T-cell (primary cell): ENCODE data around the gene ITGAE. TPM values are rescaled to one million over a fixed set of nuclear protein-coding genes. Genes with fewer than 3 reads are reported as not detected.

Experiments used
- ATAC-seq, 4 experiments: fragments of 200-7000 bp in 3 of 4; fragments of 150-1000 bp in 1 of 4; cut with Tn5 transposase; replicated peaks in 1 of 4; 1 replicate in 3 of 4; 2 replicates in 1 of 4; pipeline ENCODE4 v1.10.0; 2021; ENCODE audit warnings: moderate library complexity in 3 of 4, mild to moderate bottlenecking in 2 of 4, moderate number of reproducible peaks in 1 of 4
- CTCF ChIA-PET, 2 donors: fragments of 300-600 bp; sonication (Branson Sonifier 250); formaldehyde crosslinking; loops; one replicate each; lab custom pipeline; 2022; ENCODE audit warnings: antibody characterized with exemption in 2 of 2; lab: Charles Lee
- POLR2A ChIA-PET, 2 donors: fragments of 300-600 bp; sonication (Branson Sonifier 250); formaldehyde crosslinking; loops; one replicate each; lab custom pipeline; 2022; ENCODE audit warnings: antibody characterized with exemption in 2 of 2; lab: Charles Lee
- DNase-seq, 35 experiments: peaks; one replicate each; pipeline versions ENCODE4 v3.0.0 to v3.0.0-alpha.2; 2013 to 2023
- H3K27ac ChIP-seq: one replicate; pipeline ENCODE4 v1.5.1; 2013; ENCODE audit warnings: low read length
- H3K27me3 ChIP-seq, 2 experiments: replicated peaks in 1 of 2; 1 replicate in 1 of 2; 2 replicates in 1 of 2; pipeline versions ENCODE4 v1.6.1 to v1.7.0; 2013; ENCODE audit warnings: low read length in 1 of 2, mixed read lengths in 1 of 2; ENCODE audit not compliant: control insufficient read depth in 2 of 2, insufficient read depth in 2 of 2; ENCODE audit errors: extremely low read depth in 1 of 2
- H3K36me3 ChIP-seq, 2 donors: 1 replicate in 1 of 2; 2 replicates in 1 of 2; pipeline versions ENCODE4 v1.6.1 to v1.7.0; 2013; ENCODE audit warnings: low read length in 1 of 2; ENCODE audit not compliant: control insufficient read depth in 2 of 2, insufficient read depth in 1 of 2; ENCODE audit errors: extremely low read depth in 1 of 2
- H3K4me1 ChIP-seq, 2 experiments: 1 replicate in 1 of 2; 2 replicates in 1 of 2; pipeline versions ENCODE4 v1.6.1 to v1.7.0; 2013; ENCODE audit warnings: low read length in 2 of 2, mixed read lengths in 1 of 2; ENCODE audit not compliant: insufficient read depth in 2 of 2, control insufficient read depth in 1 of 2; ENCODE audit errors: extremely low read depth in 1 of 2
- H3K4me3 ChIP-seq, 2 donors: 1 replicate in 1 of 2; 2 replicates in 1 of 2; pipeline versions ENCODE4 v1.5.1 to v1.7.0; 2013; ENCODE audit warnings: mild to moderate bottlenecking in 2 of 2, low read length in 1 of 2, moderate library complexity in 1 of 2; ENCODE audit not compliant: control insufficient read depth in 1 of 2; ENCODE audit errors: extremely low read depth in 1 of 2
- H3K9me3 ChIP-seq: 2 replicates; pipeline ENCODE4 v1.7.0; 2013
- H3K27ac Mint-ChIP-seq, 2 donors: one replicate each; pipeline ENCODE4 v1.8.0; 2020 to 2021; ENCODE audit warnings: mild to moderate bottlenecking in 2 of 2, mixed read lengths in 2 of 2
- H3K27me3 Mint-ChIP-seq, 2 donors: one replicate each; pipeline ENCODE4 v1.8.0; 2021 to 2022; ENCODE audit warnings: mixed read lengths in 2 of 2
- H3K36me3 Mint-ChIP-seq: one replicate; pipeline ENCODE4 v1.8.0; 2021; ENCODE audit warnings: mixed read lengths
- H3K4me1 Mint-ChIP-seq, 3 donors: one replicate each; pipeline ENCODE4 v1.8.0; 2020 to 2022; ENCODE audit warnings: mixed read lengths in 3 of 3, mild to moderate bottlenecking in 1 of 3
- H3K4me3 Mint-ChIP-seq, 3 donors: one replicate each; pipeline ENCODE4 v1.8.0; 2020 to 2022; ENCODE audit warnings: mild to moderate bottlenecking in 3 of 3, mixed read lengths in 3 of 3, moderate library complexity in 3 of 3
- H3K9me3 Mint-ChIP-seq, 3 donors: one replicate each; pipeline ENCODE4 v1.8.0; 2020 to 2022; ENCODE audit warnings: mixed read lengths in 3 of 3
- WGBS: methylation state at CpG from one replicate; pipeline ENCODE4 v1.1.5; 2013; ENCODE audit warnings: missing lambda C conversion rate; ENCODE audit not compliant: insufficient coverage; 5-methylcytosine and 5-hydroxymethylcytosine counted together
- total RNA-seq, 35 experiments: library from RNA in 6 of 35; stranded (reverse) in 6 of 35; fragments of 120-200 nt in 1 of 35; gene quantifications; one replicate each; pipeline versions ENCODE4 v1.2.1 to v1.2.4 and lab custom pipeline; 2013 to 2026

ITGAE gene
- total RNA-seq, 5 donors from 2014 or later (not counting 1 experiment from before 2014, with no cell fraction given): 13.0 to 40.0 (median 25.2) TPM

DNA sequence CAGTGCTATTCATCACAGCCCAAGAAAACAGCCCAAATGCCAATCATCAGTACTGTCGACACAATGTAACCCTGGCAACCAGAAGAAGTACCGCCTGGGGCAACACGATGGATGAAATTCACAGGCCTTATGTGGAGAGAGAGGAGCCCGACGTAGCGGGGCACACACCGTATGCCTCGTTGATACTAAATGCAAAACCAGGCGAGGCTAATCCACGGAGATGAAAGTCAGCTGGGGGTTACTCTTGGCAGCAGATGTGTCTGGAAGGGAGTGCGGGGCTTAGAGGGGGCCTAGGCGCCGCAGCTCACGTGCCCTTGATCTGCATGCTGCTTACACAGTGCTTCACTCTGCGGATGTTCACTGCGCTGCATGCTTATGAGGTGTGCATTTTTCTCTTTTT lies 29.8 kb downstream of the ITGAE start:
- CTCF ChIA-PET: no interaction called here
- no peaks in the 10 kb centered on the region for H3K9me3 ChIP-seq
- Mint-ChIP-seq H3K9me3 (no peaks in the 10 kb centered on the region), H3K27me3 (no peaks in the 10 kb centered on the region), H3K4me3 (peak overlapping the region in 1 of 3 donors; percentile 58), H3K27ac (peak overlapping the region; percentile 7 to 83), H3K36me3 (no peaks in the 10 kb centered on the region), H3K4me1 (peaks cover 49 to 59% (median 55%) of the 10 kb centered on the region in 3 donors)
- 68% methylated on average over 11 of the region's 16 CpGs for WGBS
- H3K36me3 ChIP-seq: no peaks in the 10 kb centered on the region
- H3K4me3 ChIP-seq: no peak overlapping the region
- no peaks in the 10 kb centered on the region for H3K27me3 ChIP-seq
- POLR2A ChIA-PET: no interaction called here
- ATAC-seq (peak; percentile 48 to 70 (median 53)), DNase-seq (peak in 13 of 35 experiments; percentile 11 to 55 (median 34))
- peaks cover 18 to 65% of the 10 kb centered on the region in 2 experiments for H3K4me1 ChIP-seq
- peak overlapping the region; percentile 62 for H3K27ac ChIP-seq

DNA sequence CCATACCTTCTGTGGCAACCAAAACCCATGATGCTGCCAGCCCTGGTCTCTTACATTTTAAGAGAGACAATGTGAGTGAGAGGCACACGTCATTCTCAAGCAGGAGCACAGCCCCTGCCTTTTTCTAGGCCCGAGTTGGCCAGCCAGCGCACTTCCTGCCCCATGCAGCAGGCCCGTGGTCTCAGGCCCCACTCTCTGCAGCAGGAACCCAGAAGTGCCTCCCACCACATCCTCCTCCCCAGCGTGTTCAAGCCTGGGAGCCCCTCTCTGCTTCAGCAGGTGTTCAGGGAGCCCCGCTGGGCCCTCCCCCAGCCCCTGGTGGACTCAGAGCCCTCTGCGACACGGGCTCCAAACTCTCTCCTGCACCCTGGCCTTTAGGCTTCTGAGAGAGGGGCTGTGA lies 30.5 kb downstream of the ITGAE start:
- Histone ChIP-seq H3K4me1 (peaks cover 22 to 72% of the 10 kb centered on the region in 2 experiments), H3K36me3 (no peaks in the 10 kb centered on the region), H3K27ac (peak overlapping the region; percentile 62), H3K9me3 (no peaks in the 10 kb centered on the region), H3K4me3 (no peak overlapping the region), H3K27me3 (no peaks in the 10 kb centered on the region)
- POLR2A ChIA-PET: interaction anchor here in 1 of 2 donors (0.7 kb wide), 1 partner anchor 93 kb away, joined by 6 read pairs; no protein-coding TSS in a partner anchor
- Mint-ChIP-seq H3K4me1 (peaks cover 56 to 66% (median 61%) of the 10 kb centered on the region in 3 donors), H3K27ac (peak overlapping the region; percentile 49 to 83), H3K4me3 (peak overlapping the region in 1 of 3 donors; percentile 58), H3K36me3 (no peaks in the 10 kb centered on the region), H3K27me3 (no peaks in the 10 kb centered on the region), H3K9me3 (no peaks in the 10 kb centered on the region)
- ATAC-seq (peak; percentile 56 to 76 (median 74)), DNase-seq (peak; percentile 23 to 75 (median 55))
- WGBS: 23% methylated on average over 4 of the region's 8 CpGs
- CTCF ChIA-PET: no interaction called here

- Mint-ChIP-seq H3K9me3 (no peaks in the 10 kb centered on the region), H3K4me3 (peak overlapping the region in 1 of 3 donors; percentile 58)
- POLR2A ChIA-PET: no interaction called here
Observed at GRCh38 chr17:3768769-3769168, 32.2 kb downstream of the ITGAE start.

DNA sequence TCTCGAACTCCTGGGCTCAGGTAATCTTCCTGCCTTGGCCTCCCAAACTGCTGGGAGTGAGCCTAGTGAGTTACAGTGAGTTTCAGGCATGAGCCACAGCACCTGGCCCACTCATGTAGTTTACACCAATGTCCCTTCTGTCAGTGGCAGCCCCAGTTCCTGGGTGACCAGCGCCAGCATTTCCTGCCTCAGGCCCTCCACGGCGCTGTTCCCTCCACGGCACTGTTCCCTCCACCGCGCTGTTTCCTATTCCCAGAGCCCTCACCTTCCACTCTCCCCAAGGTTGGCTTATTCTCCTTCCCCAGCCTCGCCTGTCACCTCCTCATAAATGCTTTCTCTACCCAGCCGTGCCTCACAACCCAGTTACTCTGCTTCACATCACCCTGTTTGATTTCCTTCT lies 32.6 kb downstream of the ITGAE start:
- H3K9me3 Mint-ChIP-seq: no peaks in the 10 kb centered on the region
- Histone ChIP-seq H3K27me3 (no peaks in the 10 kb centered on the region), H3K4me3 (no peak overlapping the region), H3K9me3 (no peaks in the 10 kb centered on the region), H3K36me3 (no peaks in the 10 kb centered on the region), H3K27ac (no peak overlapping the region), H3K4me1 (peaks cover 25 to 93% of the 10 kb centered on the region in 2 experiments)
- no peaks in the 10 kb centered on the region for H3K27me3 Mint-ChIP-seq
- H3K4me1 Mint-ChIP-seq: peaks cover 69 to 81% (median 73%) of the 10 kb centered on the region in 3 donors
- H3K27ac Mint-ChIP-seq: peak overlapping the region in 1 of 2 donors; percentile 80
- DNase-seq (no peak), ATAC-seq (no peak)
- 92% methylated on average over 8 of the region's 9 CpGs for WGBS
- CTCF ChIA-PET: interaction anchor here in 1 of 2 donors (0.6 kb wide), 1 partner anchor 976 kb away, joined by 3 read pairs; no protein-coding TSS in a partner anchor
- peak overlapping the region in 1 of 3 donors; percentile 58 for H3K4me3 Mint-ChIP-seq
- POLR2A ChIA-PET: no interaction called here
- H3K36me3 Mint-ChIP-seq: no peaks in the 10 kb centered on the region

More at GRCh38 chr17:3768769-3769168, 32.2 kb downstream of the ITGAE start:
- 53% methylated on average over 2 of the region's 8 CpGs for WGBS
- no peaks in the 10 kb centered on the region for H3K27me3 Mint-ChIP-seq
- no peaks in the 10 kb centered on the region for H3K9me3 ChIP-seq
- CTCF ChIA-PET: interaction anchor here in 1 of 2 donors (0.6 to 1.6 kb wide), 2 partner anchors 31 to 47 kb away, joined by 3 to 6 read pairs; no protein-coding TSS in a partner anchor
- H3K27ac Mint-ChIP-seq: peak overlapping the region in 1 of 2 donors; percentile 80
- no peaks in the 10 kb centered on the region for H3K27me3 ChIP-seq
- peaks cover 69 to 78% (median 69%) of the 10 kb centered on the region in 3 donors for H3K4me1 Mint-ChIP-seq
- DNase-seq (no peak), ATAC-seq (no peak)
- no peaks in the 10 kb centered on the region for H3K36me3 ChIP-seq
- H3K4me3 ChIP-seq: no peak overlapping the region
- no peak overlapping the region for H3K27ac ChIP-seq
- H3K4me1 ChIP-seq: peaks cover 25 to 88% of the 10 kb centered on the region in 2 experiments
- no peaks in the 10 kb centered on the region for H3K36me3 Mint-ChIP-seq

GRCh38 chr17:3766779-3767178 lies 34.2 kb downstream of the ITGAE start:
- Histone ChIP-seq H3K9me3 (no peaks in the 10 kb centered on the region), H3K27ac (no peak overlapping the region), H3K4me3 (no peak overlapping the region), H3K27me3 (no peaks in the 10 kb centered on the region), H3K36me3 (no peaks in the 10 kb centered on the region), H3K4me1 (peaks cover 21 to 99% of the 10 kb centered on the region in 2 experiments)
- WGBS: 45% methylated on average over 7 of the region's 8 CpGs
- no peaks in the 10 kb centered on the region for H3K36me3 Mint-ChIP-seq
- CTCF ChIA-PET: interaction anchor here in 1 of 2 donors (0.7 kb wide), 1 partner anchor 69 kb away, joined by 4 read pairs; no protein-coding TSS in a partner anchor
- ATAC-seq: no peak
- H3K9me3 Mint-ChIP-seq: no peaks in the 10 kb centered on the region
- peak overlapping the region in 1 of 3 donors; percentile 60 for H3K4me3 Mint-ChIP-seq
- H3K27ac Mint-ChIP-seq: peak overlapping the region; percentile 41 to 77
- peaks cover 58 to 77% (median 71%) of the 10 kb centered on the region in 3 donors for H3K4me1 Mint-ChIP-seq
- POLR2A ChIA-PET: no interaction called here
- H3K27me3 Mint-ChIP-seq: no peaks in the 10 kb centered on the region
- DNase-seq: peak in 21 of 35 experiments; percentile 17 to 60 (median 31)

DNA sequence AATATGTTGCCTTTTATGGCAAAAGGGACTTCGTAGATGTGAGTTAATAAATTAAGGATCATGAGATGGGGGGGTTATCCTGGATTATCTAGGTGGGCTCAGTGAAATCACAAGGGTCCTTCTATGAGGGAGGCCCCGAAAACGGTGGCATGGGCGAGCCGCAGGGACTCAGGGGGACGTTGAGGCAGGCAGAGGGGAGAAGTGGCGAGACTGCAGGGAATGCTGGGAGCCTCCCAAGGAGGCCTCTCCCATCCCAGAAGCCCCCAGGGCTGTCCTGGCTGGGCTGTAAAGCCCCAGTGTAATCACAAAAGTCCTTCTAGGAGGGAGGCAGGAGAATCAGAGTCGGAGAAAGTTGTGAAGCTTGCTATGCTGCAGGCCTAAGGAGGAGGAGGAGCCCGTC lies 35.0 kb downstream of the ITGAE start:
- no peaks in the 10 kb centered on the region for H3K27me3 ChIP-seq
- DNase-seq (no peak), ATAC-seq (no peak)
- no peaks in the 10 kb centered on the region for H3K9me3 ChIP-seq
- Mint-ChIP-seq H3K4me3 (peak overlapping the region; percentile 57 to 70 (median 60)), H3K4me1 (peaks cover 53 to 71% (median 70%) of the 10 kb centered on the region in 3 donors), H3K36me3 (no peaks in the 10 kb centered on the region), H3K27me3 (no peaks in the 10 kb centered on the region), H3K27ac (peak overlapping the region; percentile 94), H3K9me3 (no peaks in the 10 kb centered on the region)
- H3K4me1 ChIP-seq: peaks cover 16 to 93% of the 10 kb centered on the region in 2 experiments
- H3K27ac ChIP-seq: peak overlapping the region; percentile 79
- H3K4me3 ChIP-seq: no peak overlapping the region
- CTCF ChIA-PET: interaction anchor here in 1 of 2 donors (1.3 kb wide), 1 partner anchor 28 kb away, joined by 3 read pairs; no protein-coding TSS in a partner anchor
- POLR2A ChIA-PET: no interaction called here
- H3K36me3 ChIP-seq: no peaks in the 10 kb centered on the region
- 90% methylated on average over 4 of the region's 9 CpGs for WGBS
